ENCODE data around the gene HECTD2. TPM values are rescaled to one million over a fixed set of nuclear protein-coding genes. Genes with fewer than 3 reads are reported as not detected.
A peak's percentile ranks its signal among the peaks of the same experiment; 100 is the strongest.

Gene HECTD2
- total and polyA plus RNA-seq, 9 of the 15 experiments (the other 6 are each of a cell fraction or from before 2014, with no cell fraction given): 1.3 to 5.9 (median 3.9) TPM

DNA sequence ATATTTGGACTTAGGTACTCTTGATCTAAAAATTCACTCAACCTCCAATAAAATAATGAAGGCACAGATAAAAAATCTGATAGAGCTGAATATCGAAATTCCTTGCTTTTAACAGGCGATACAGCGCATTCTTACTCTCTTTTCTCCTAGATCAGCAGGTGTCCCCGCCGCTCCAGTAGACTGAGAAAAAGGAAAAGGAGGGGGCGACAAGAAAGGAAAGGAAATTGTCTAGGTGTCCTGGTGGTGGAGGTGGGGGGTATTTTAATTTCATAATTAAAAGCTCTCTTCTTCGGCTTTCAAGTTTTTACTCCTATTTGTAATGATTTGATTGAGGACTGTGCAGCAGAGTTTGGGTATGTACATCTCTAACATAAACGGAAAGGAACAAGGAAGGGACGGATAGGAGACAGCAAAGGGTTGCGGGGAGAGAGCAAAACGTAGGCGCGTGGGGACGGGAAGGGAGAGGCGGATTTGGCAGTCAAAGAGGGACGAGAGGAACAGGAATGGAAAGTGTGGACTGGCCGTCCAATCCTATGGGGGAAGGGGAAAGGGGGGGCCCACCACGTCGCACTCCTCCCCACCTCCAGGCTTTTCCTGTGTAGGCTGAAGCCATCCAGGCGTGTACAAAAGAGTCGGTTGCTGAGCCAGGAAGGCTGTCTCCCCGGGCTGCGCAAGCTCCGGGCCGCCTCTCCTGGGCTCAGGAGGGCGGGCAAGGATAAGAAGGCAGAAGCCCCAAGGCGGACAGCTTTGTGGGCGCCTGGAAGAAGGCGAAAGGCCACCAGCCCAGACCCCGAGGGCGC is 875 bp upstream of the HECTD2 start (continued):
- TF ChIP-seq, protein P1, sequence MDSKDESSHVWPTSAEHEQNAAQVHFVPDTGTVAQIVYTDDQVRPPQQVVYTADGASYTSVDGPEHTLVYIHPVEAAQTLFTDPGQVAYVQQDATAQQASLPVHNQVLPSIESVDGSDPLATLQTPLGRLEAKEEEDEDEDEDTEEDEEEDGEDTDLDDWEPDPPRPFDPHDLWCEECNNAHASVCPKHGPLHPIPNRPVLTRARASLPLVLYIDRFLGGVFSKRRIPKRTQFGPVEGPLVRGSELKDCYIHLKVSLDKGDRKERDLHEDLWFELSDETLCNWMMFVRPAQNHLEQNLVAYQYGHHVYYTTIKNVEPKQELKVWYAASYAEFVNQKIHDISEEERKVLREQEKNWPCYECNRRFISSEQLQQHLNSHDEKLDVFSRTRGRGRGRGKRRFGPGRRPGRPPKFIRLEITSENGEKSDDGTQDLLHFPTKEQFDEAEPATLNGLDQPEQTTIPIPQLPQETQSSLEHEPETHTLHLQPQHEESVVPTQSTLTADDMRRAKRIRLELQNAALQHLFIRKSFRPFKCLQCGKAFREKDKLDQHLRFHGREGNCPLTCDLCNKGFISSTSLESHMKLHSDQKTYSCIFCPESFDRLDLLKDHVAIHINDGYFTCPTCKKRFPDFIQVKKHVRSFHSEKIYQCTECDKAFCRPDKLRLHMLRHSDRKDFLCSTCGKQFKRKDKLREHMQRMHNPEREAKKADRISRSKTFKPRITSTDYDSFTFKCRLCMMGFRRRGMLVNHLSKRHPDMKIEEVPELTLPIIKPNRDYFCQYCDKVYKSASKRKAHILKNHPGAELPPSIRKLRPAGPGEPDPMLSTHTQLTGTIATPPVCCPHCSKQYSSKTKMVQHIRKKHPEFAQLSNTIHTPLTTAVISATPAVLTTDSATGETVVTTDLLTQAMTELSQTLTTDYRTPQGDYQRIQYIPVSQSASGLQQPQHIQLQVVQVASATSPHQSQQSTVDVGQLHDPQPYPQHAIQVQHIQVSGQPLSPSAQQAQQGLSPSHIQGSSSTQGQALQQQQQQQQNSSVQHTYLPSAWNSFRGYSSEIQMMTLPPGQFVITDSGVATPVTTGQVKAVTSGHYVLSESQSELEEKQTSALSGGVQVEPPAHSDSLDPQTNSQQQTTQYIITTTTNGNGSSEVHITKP (IDR thresholded peaks at IDR 0.05; ENCODE audit: partially characterized antibody): peak; percentile 19
- no peak for TF ChIP-seq CBX5 (IDR thresholded peaks at IDR 0.05; ENCODE audit: borderline replicate concordance, low read depth)
- TF ChIP-seq PHF21A (IDR thresholded peaks at IDR 0.05; ENCODE audit: borderline replicate concordance, low read depth): no peak
- no peak for TF ChIP-seq HOXB6 (CRISPR knock-in tag; IDR thresholded peaks at IDR 0.05; ENCODE audit: borderline replicate concordance)
- TF ChIP-seq ZKSCAN8 (CRISPR knock-in tag; IDR thresholded peaks at IDR 0.05): no peak
- no peak for TF ChIP-seq PURB (CRISPR knock-in tag; IDR thresholded peaks at IDR 0.05; ENCODE audit: low read depth)
- no peak for TF ChIP-seq HSF4 (CRISPR knock-in tag; IDR thresholded peaks at IDR 0.05; ENCODE audit: borderline replicate concordance)
- TF ChIP-seq, protein P2, sequence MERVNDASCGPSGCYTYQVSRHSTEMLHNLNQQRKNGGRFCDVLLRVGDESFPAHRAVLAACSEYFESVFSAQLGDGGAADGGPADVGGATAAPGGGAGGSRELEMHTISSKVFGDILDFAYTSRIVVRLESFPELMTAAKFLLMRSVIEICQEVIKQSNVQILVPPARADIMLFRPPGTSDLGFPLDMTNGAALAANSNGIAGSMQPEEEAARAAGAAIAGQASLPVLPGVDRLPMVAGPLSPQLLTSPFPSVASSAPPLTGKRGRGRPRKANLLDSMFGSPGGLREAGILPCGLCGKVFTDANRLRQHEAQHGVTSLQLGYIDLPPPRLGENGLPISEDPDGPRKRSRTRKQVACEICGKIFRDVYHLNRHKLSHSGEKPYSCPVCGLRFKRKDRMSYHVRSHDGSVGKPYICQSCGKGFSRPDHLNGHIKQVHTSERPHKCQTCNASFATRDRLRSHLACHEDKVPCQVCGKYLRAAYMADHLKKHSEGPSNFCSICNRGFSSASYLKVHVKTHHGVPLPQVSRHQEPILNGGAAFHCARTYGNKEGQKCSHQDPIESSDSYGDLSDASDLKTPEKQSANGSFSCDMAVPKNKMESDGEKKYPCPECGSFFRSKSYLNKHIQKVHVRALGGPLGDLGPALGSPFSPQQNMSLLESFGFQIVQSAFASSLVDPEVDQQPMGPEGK (CRISPR knock-in tag; IDR thresholded peaks at IDR 0.05; ENCODE audit: borderline replicate concordance): no peak
- no peak for TF ChIP-seq SNRNP70 (optimal IDR thresholded peaks at IDR 0.05; ENCODE audit: low read depth, low read length)
- no peak for TF ChIP-seq ZNF134 (CRISPR knock-in tag; conservative IDR thresholded peaks at IDR 0.05)
- TF ChIP-seq ZNF232 (CRISPR knock-in tag; IDR thresholded peaks at IDR 0.05): no peak
- no peak for TF ChIP-seq COPS2 (conservative IDR thresholded peaks at IDR 0.05)
- no peak for TF ChIP-seq TCF7L2 (IDR thresholded peaks at IDR 0.05; ENCODE audit: low read depth, low read length)
- no peak for TF ChIP-seq BDP1 (IDR thresholded peaks at IDR 0.05; ENCODE audit: insufficient read depth, insufficient read length)
- TF ChIP-seq KDM1A (IDR thresholded peaks at IDR 0.05): no peak
- no peak for TF ChIP-seq FOXJ2 (tag; IDR thresholded peaks at IDR 0.05)
- no peak for TF ChIP-seq STAT6 (CRISPR knock-in tag; IDR thresholded peaks at IDR 0.05)
- TF ChIP-seq DEAF1 (CRISPR knock-in tag; IDR thresholded peaks at IDR 0.05): no peak
- TF ChIP-seq TBL1XR1 (IDR thresholded peaks at IDR 0.05; ENCODE audit: low read length in 2 of 2): no peak

Measured in K562 (cell line).